ENCODE results near the gene GDF7. TPM values are rescaled to one million over a fixed set of nuclear protein-coding genes. Genes with fewer than 3 reads are reported as not detected.
A peak's percentile ranks its signal among the peaks of the same experiment; 100 is the strongest.

Gene GDF7
- polyA plus RNA-seq, 1 of the 3 experiments (the other 2 are of a cell fraction): 0.02 TPM

GRCh38 chr2:20620696-20621365 is 46.1 kb upstream of the GDF7 start:
- Histone ChIP-seq H3K9me3 (no peaks in the 10 kb centered on the region), H3K9ac (no peak overlapping the region), H3K27ac (ENCODE audit: low read depth in 2 of 2, low read length in 1 of 2) (no peak overlapping the region), H2AFZ (ENCODE audit: low read depth) (no peak overlapping the region), H3K36me3 (replicated peaks in 1 of 2; ENCODE audit: control insufficient read depth in 1 of 2, insufficient read depth in 2 of 2, low read length in 1 of 2) (peaks cover 0 to 35% of the 10 kb centered on the region in 2 experiments), H3K4me3 (ENCODE audit: low read depth in 2 of 2, low read length in 1 of 2) (no peak overlapping the region), H3K27me3 (ENCODE audit: insufficient read depth) (no peaks in the 10 kb centered on the region), H4K20me1 (ENCODE audit: insufficient read depth) (no peaks in the 10 kb centered on the region), H3K4me2 (no peak overlapping the region), H3K4me1 (ENCODE audit: control insufficient read depth in 1 of 2, insufficient read depth in 2 of 2, low read depth in 1 of 2, low read length in 1 of 2) (peaks cover 13 to 44% of the 10 kb centered on the region in 2 experiments; a peak in 3 of 4 replicates), H3K9me2 (no peaks in the 10 kb centered on the region), H3F3A (replicated peaks; ENCODE audit: insufficient read depth) (no peaks in the 10 kb centered on the region), H3K79me2 (ENCODE audit: insufficient read depth) (no peaks in the 10 kb centered on the region)
- CTCF ChIA-PET: interaction anchor here (0.6 to 5.2 kb wide), 10 partner anchors 11 to 294 kb away, joined by 3 to 27 read pairs (median 5); no protein-coding TSS in a partner anchor
- POLR2A ChIA-PET: interaction anchor here (2.7 kb wide), 1 partner anchor 174 kb away, joined by 16 read pairs; the partner anchor contains the start of gene RHOB
- 97% methylated on average over 4 of the region's 4 CpGs for WGBS (ENCODE audit: low lambda C conversion rate)
- DNase-seq: peak; percentile 44
- TF ChIP-seq USF2 (IDR thresholded peaks at IDR 0.05; ENCODE audit: borderline replicate concordance, low read depth, low read length) (no peak), CHD2 (IDR thresholded peaks at IDR 0.05; ENCODE audit: low read length, partially characterized antibody) (no peak), ELF1 (IDR thresholded peaks at IDR 0.05) (no peak), JUND (IDR thresholded peaks at IDR 0.05) (no peak), MAX (IDR thresholded peaks at IDR 0.05; ENCODE audit: low read depth) (no peak), RXRA (IDR thresholded peaks at IDR 0.05; ENCODE audit: borderline replicate concordance, low read depth) (no peak), TCF12 (IDR thresholded peaks at IDR 0.05) (no peak), TEAD4 (IDR thresholded peaks at IDR 0.05; ENCODE audit: borderline replicate concordance, insufficient read depth) (no peak), NFIC (IDR thresholded peaks at IDR 0.05; ENCODE audit: borderline replicate concordance) (no peak), EZH2phosphoT487 (IDR thresholded peaks at IDR 0.05; ENCODE audit: borderline replicate concordance, low read depth) (no peak), RCOR1 (IDR thresholded peaks at IDR 0.05; ENCODE audit: low read length) (no peak), REST (IDR thresholded peaks at IDR 0.05; ENCODE audit: low read depth, low read length) (no peak), MEF2A (IDR thresholded peaks at IDR 0.05; ENCODE audit: borderline replicate concordance, low read depth) (no peak), RFX5 (IDR thresholded peaks at IDR 0.05; ENCODE audit: low read length) (no peak), FOSL2 (IDR thresholded peaks at IDR 0.05; ENCODE audit: borderline replicate concordance, low read depth) (no peak), SMC3 (IDR thresholded peaks at IDR 0.05; ENCODE audit: low read depth, low read length) (no peak), SIN3A (IDR thresholded peaks at IDR 0.05; ENCODE audit: borderline replicate concordance, low read depth, low read length) (no peak)
- TF ChIP-seq, protein P1, sequence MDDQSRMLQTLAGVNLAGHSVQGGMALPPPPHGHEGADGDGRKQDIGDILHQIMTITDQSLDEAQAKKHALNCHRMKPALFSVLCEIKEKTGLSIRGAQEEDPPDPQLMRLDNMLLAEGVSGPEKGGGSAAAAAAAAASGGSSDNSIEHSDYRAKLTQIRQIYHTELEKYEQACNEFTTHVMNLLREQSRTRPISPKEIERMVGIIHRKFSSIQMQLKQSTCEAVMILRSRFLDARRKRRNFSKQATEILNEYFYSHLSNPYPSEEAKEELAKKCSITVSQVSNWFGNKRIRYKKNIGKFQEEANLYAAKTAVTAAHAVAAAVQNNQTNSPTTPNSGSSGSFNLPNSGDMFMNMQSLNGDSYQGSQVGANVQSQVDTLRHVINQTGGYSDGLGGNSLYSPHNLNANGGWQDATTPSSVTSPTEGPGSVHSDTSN (IDR thresholded peaks at IDR 0.05): no peak
